ENCODE results near the gene CNOT11. TPM values are rescaled to one million over a fixed set of nuclear protein-coding genes. Genes with fewer than 3 reads are reported as not detected.

Gene CNOT11
- total and polyA plus RNA-seq, 2 of the 13 experiments (the other 11 are each of a cell fraction or from before 2014, with no cell fraction given), result 114 to 209 TPM

- TF ChIP-seq, protein P1, sequence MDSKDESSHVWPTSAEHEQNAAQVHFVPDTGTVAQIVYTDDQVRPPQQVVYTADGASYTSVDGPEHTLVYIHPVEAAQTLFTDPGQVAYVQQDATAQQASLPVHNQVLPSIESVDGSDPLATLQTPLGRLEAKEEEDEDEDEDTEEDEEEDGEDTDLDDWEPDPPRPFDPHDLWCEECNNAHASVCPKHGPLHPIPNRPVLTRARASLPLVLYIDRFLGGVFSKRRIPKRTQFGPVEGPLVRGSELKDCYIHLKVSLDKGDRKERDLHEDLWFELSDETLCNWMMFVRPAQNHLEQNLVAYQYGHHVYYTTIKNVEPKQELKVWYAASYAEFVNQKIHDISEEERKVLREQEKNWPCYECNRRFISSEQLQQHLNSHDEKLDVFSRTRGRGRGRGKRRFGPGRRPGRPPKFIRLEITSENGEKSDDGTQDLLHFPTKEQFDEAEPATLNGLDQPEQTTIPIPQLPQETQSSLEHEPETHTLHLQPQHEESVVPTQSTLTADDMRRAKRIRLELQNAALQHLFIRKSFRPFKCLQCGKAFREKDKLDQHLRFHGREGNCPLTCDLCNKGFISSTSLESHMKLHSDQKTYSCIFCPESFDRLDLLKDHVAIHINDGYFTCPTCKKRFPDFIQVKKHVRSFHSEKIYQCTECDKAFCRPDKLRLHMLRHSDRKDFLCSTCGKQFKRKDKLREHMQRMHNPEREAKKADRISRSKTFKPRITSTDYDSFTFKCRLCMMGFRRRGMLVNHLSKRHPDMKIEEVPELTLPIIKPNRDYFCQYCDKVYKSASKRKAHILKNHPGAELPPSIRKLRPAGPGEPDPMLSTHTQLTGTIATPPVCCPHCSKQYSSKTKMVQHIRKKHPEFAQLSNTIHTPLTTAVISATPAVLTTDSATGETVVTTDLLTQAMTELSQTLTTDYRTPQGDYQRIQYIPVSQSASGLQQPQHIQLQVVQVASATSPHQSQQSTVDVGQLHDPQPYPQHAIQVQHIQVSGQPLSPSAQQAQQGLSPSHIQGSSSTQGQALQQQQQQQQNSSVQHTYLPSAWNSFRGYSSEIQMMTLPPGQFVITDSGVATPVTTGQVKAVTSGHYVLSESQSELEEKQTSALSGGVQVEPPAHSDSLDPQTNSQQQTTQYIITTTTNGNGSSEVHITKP (CRISPR knock-in tag; IDR thresholded peaks at IDR 0.05; ENCODE audit: low read depth), result no peak
- TF ChIP-seq ERF (CRISPR knock-in tag; IDR thresholded peaks at IDR 0.05), result peak; percentile 41; the same call in 1 of the 2 replicates
- TF ChIP-seq PCBP2 (optimal IDR thresholded peaks at IDR 0.05; ENCODE audit: low read depth, low read length, poor library complexity, severe bottlenecking), result no peak
- TF ChIP-seq MBD4 (IDR thresholded peaks at IDR 0.05; ENCODE audit: borderline replicate concordance, low read length), result peak; percentile 52; the same call in 1 of the 2 replicates
- TF ChIP-seq, protein P2, sequence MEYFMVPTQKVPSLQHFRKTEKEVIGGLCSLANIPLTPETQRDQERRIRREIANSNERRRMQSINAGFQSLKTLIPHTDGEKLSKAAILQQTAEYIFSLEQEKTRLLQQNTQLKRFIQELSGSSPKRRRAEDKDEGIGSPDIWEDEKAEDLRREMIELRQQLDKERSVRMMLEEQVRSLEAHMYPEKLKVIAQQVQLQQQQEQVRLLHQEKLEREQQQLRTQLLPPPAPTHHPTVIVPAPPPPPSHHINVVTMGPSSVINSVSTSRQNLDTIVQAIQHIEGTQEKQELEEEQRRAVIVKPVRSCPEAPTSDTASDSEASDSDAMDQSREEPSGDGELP (IDR thresholded peaks at IDR 0.05; ENCODE audit: borderline replicate concordance, low read depth), result peak; percentile 41; the same call in 1 of the 2 replicates
- peak; percentile 44; the same call in 1 of the 2 replicates for TF ChIP-seq MAX (IDR thresholded peaks at IDR 0.05)
- TF ChIP-seq SALL1 (CRISPR knock-in tag; IDR thresholded peaks at IDR 0.05), result peak; percentile 61
- TF ChIP-seq SAP130 (CRISPR knock-in tag; IDR thresholded peaks at IDR 0.05; ENCODE audit: low read depth), result peak; percentile 25; the same call in 1 of the 2 replicates
- TF ChIP-seq ELF3 (CRISPR knock-in tag; IDR thresholded peaks at IDR 0.05), result peak; percentile 41; the same call in 1 of the 2 replicates
- TF ChIP-seq, protein P3, sequence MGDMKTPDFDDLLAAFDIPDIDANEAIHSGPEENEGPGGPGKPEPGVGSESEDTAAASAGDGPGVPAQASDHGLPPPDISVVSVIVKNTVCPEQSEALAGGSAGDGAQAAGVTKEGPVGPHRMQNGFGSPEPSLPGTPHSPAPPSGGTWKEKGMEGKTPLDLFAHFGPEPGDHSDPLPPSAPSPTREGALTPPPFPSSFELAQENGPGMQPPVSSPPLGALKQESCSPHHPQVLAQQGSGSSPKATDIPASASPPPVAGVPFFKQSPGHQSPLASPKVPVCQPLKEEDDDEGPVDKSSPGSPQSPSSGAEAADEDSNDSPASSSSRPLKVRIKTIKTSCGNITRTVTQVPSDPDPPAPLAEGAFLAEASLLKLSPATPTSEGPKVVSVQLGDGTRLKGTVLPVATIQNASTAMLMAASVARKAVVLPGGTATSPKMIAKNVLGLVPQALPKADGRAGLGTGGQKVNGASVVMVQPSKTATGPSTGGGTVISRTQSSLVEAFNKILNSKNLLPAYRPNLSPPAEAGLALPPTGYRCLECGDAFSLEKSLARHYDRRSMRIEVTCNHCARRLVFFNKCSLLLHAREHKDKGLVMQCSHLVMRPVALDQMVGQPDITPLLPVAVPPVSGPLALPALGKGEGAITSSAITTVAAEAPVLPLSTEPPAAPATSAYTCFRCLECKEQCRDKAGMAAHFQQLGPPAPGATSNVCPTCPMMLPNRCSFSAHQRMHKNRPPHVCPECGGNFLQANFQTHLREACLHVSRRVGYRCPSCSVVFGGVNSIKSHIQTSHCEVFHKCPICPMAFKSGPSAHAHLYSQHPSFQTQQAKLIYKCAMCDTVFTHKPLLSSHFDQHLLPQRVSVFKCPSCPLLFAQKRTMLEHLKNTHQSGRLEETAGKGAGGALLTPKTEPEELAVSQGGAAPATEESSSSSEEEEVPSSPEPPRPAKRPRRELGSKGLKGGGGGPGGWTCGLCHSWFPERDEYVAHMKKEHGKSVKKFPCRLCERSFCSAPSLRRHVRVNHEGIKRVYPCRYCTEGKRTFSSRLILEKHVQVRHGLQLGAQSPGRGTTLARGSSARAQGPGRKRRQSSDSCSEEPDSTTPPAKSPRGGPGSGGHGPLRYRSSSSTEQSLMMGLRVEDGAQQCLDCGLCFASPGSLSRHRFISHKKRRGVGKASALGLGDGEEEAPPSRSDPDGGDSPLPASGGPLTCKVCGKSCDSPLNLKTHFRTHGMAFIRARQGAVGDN (CRISPR knock-in tag; IDR thresholded peaks at IDR 0.05), result no peak
- no peak for TF ChIP-seq FUBP1 (CRISPR knock-in tag; IDR thresholded peaks at IDR 0.05; ENCODE audit: borderline replicate concordance)
- TF ChIP-seq BRCA1 (CRISPR knock-in tag; IDR thresholded peaks at IDR 0.05), result 0 out of 2 replicates have a peak, but pooled peaks have one; percentile 50
- no peak for TF ChIP-seq ZNF484 (CRISPR knock-in tag; IDR thresholded peaks at IDR 0.05; ENCODE audit: borderline replicate concordance, low read depth)
- TF ChIP-seq, protein P4, sequence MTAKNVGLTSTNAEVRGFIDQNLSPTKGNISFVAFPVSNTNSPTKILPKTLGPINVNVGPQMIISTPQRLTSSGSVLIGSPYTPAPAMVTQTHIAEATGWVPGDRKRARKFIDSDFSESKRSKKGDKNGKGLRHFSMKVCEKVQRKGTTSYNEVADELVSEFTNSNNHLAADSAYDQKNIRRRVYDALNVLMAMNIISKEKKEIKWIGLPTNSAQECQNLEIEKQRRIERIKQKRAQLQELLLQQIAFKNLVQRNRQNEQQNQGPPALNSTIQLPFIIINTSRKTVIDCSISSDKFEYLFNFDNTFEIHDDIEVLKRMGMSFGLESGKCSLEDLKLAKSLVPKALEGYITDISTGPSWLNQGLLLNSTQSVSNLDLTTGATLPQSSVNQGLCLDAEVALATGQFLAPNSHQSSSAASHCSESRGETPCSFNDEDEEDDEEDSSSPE (CRISPR knock-in tag; IDR thresholded peaks at IDR 0.05), result 0 out of 2 replicates have a peak, but pooled peaks have one; percentile 18
Observed at GRCh38 chr2:101267671-101268656, 15.3 kb downstream of the CNOT11 start (continued).

Measured in HepG2 (cell line).